ENCODE measurements around the gene PRDM8. TPM values are rescaled to one million over a fixed set of nuclear protein-coding genes. Genes with fewer than 3 reads are reported as not detected.

PRDM8 gene
- total RNA-seq, 2 donors from 2014 or later = 26.6 to 58.0 TPM

DNA sequence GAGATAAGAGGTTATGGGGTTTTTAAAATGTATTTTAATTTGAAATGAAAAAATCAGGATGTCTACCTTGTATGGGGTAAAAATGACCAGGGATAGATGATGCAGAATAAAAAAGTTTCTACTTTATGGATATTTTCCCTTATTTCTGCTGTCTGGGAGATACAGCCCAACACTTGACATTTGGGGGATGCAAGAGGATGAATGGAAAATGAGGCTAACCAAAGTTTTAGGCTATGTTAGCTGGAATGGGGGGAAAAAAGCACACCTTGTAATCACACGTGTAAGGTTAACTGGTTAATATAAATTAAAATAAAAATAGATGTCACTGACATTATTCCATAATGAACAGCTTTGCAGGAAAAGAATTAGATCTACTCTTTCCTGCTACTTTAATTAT, 1.1 kb downstream of the PRDM8 start:
- Histone ChIP-seq H3K9me3 (no peaks in the 10 kb centered on the region), H3K27me3 (replicated peaks; ENCODE audit: insufficient read depth) (no peaks in the 10 kb centered on the region), H3K27ac (peak overlapping the region; percentile 68 to 86), H3K4me3 (peak overlapping the region; percentile 41 to 56), H3K4me1 (replicated peaks) (no peaks in the 10 kb centered on the region), H3K36me3 (no peaks in the 10 kb centered on the region)
- TF ChIP-seq POLR2A (IDR thresholded peaks at IDR 0.05) (no peak), POLR2AphosphoS5 (IDR thresholded peaks at IDR 0.05) (no peak), CTCF (IDR thresholded peaks at IDR 0.05) (no peak)
- intact Hi-C loops (cut with DNase I) = no loop called here
- 56% methylated on average over 1 of the region's 1 CpG for WGBS
- no peak for DNase-seq (ENCODE audit: low spot score)

DNA sequence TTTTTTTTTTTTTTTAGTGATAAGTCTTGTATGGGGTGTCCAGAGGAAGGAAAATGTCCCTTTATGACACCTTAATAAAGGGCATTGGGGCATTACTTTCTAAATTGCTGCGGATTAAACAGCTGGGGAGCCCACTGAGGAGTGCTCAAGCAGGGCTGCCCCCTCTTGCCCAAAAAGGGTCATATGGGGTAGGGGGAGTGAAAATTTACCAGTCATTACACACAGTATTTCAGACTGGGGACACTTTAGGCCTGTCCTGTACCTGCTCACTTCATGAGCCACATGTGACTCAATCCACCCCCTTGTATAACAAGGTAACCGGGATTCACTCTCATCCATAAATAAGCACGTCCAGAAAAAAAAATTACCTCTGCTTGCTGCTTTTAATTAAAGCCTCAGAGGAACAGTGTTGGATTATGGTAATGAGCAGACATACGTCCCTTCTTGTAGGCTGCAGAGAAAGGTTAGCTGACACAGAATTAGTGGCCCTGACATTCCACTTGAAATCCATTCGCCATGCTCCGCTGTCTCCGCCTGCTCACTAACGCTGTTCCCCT, 1.8 kb downstream of the PRDM8 start:
- no peaks in the 10 kb centered on the region for H3K4me1 ChIP-seq (replicated peaks)
- H3K4me3 ChIP-seq = peak overlapping the region; percentile 17 to 56
- no peaks in the 10 kb centered on the region for H3K27me3 ChIP-seq (replicated peaks; ENCODE audit: insufficient read depth)
- TF ChIP-seq CTCF (IDR thresholded peaks at IDR 0.05) (no peak), POLR2A (IDR thresholded peaks at IDR 0.05) (no peak), POLR2AphosphoS5 (IDR thresholded peaks at IDR 0.05) (no peak)
- intact Hi-C loops (cut with DNase I) = no loop called here
- no peak for DNase-seq (ENCODE audit: low spot score)
- peak overlapping the region; percentile 68 to 86 for H3K27ac ChIP-seq
- H3K36me3 ChIP-seq = no peaks in the 10 kb centered on the region
- H3K9me3 ChIP-seq = no peaks in the 10 kb centered on the region
- WGBS = 55% methylated on average over 8 of the region's 8 CpGs

- Histone ChIP-seq H3K4me1 (replicated peaks) (no peaks in the 10 kb centered on the region), H3K9me3 (no peaks in the 10 kb centered on the region), H3K36me3 (no peaks in the 10 kb centered on the region), H3K27me3 (replicated peaks; ENCODE audit: insufficient read depth) (no peaks in the 10 kb centered on the region), H3K4me3 (peak overlapping the region in 1 of 2 donors; percentile 56), H3K27ac (peak overlapping the region in 1 of 2 donors; percentile 86)
- 57% methylated on average over 6 of the region's 6 CpGs for WGBS
- DNase-seq (ENCODE audit: low spot score) = no peak
- intact Hi-C loops (cut with DNase I) = loop anchor here (10.0 kb wide), 1 partner anchor 375 kb away; no protein-coding TSS in a partner anchor
- TF ChIP-seq POLR2AphosphoS5 (IDR thresholded peaks at IDR 0.05) (no peak), CTCF (IDR thresholded peaks at IDR 0.05) (no peak), POLR2A (IDR thresholded peaks at IDR 0.05) (no peak)
Observed at GRCh38 chr4:80199947-80200346, 2.6 kb downstream of the PRDM8 start.

GRCh38 chr4:80201252-80202151, 4.2 kb downstream of the PRDM8 start:
- intact Hi-C loops (cut with DNase I) = loop anchor here (10.0 kb wide), 1 partner anchor 377 kb away; no protein-coding TSS in a partner anchor
- peak overlapping the region; percentile 86 to 89 for H3K27ac ChIP-seq
- peak overlapping the region; percentile 56 to 67 for H3K4me3 ChIP-seq
- DNase-seq (ENCODE audit: low spot score) = no peak
- no peaks in the 10 kb centered on the region for H3K27me3 ChIP-seq (replicated peaks; ENCODE audit: insufficient read depth)
- no peaks in the 10 kb centered on the region for H3K9me3 ChIP-seq
- TF ChIP-seq POLR2A (IDR thresholded peaks at IDR 0.05) = no peak
- no peak for TF ChIP-seq CTCF (IDR thresholded peaks at IDR 0.05)
- no peak for TF ChIP-seq POLR2AphosphoS5 (IDR thresholded peaks at IDR 0.05)
- 36% methylated on average over 42 of the region's 43 CpGs for WGBS
- no peaks in the 10 kb centered on the region for H3K4me1 ChIP-seq (replicated peaks)
- no peaks in the 10 kb centered on the region for H3K36me3 ChIP-seq

Measured in prostate gland (tissue), 2 donors.